Neural cell (in vitro differentiated cells): ENCODE measurements around the gene TUBA8.

Experiments used
- CTCF ChIP-seq: fragments of 450-650 bp; IDR thresholded peaks from 2 replicates; pipeline ENCODE4 v1.5.1; 2014; ENCODE audit warnings: antibody characterized with exemption, mild to moderate bottlenecking, moderate library complexity; ENCODE audit not compliant: poor library complexity, severe bottlenecking
- EP300 ChIP-seq: fragments of 450-650 bp; conservative IDR thresholded peaks from 2 replicates; pipeline ENCODE4 v1.6.1; 2014; ENCODE audit warnings: antibody characterized with exemption, mild to moderate bottlenecking, moderate library complexity; ENCODE audit not compliant: poor library complexity, severe bottlenecking
- EZH2 ChIP-seq: fragments of 200-600, 300-800 bp; shearing (Covaris generic), sonication (generic); IDR thresholded peaks from 2 replicates; pipeline ENCODE4 v1.6.1; 2014; ENCODE audit warnings: antibody characterized with exemption, low read length, borderline replicate concordance, mild to moderate bottlenecking; ENCODE audit not compliant: insufficient read depth, poor library complexity, severe bottlenecking
- MXI1 ChIP-seq: fragments of 450-650 bp; conservative IDR thresholded peaks from 2 replicates; pipeline ENCODE4 v1.6.1; 2014; ENCODE audit warnings: antibody characterized with exemption, mild to moderate bottlenecking; ENCODE audit not compliant: poor library complexity, severe bottlenecking
- POLR2AphosphoS5 ChIP-seq: IDR thresholded peaks from 2 replicates; pipeline ENCODE4 v1.6.1; 2012
- RAD21 ChIP-seq: fragments of 450-650 bp; conservative IDR thresholded peaks from 2 replicates; pipeline ENCODE4 v1.6.1; 2014; ENCODE audit warnings: antibody characterized with exemption, mild to moderate bottlenecking, moderate library complexity
- REST ChIP-seq: IDR thresholded peaks from 2 replicates; pipeline ENCODE4 v1.6.1; 2012; ENCODE audit warnings: borderline replicate concordance

- TF ChIP-seq CTCF, result no peak
- no peak for TF ChIP-seq REST
- TF ChIP-seq RAD21, result no peak
- no peak for TF ChIP-seq POLR2AphosphoS5
- TF ChIP-seq EZH2, result no peak
- no peak for TF ChIP-seq MXI1
- TF ChIP-seq EP300, result no peak
These were observed 46.0 kb upstream of the TUBA8 start for GRCh38 chr22:18064636-18065035.
